Glutamatergic neuron (in vitro differentiated cells): Measurements from ENCODE around the gene BABAM2. TPM values are rescaled to one million over a fixed set of nuclear protein-coding genes. Genes with fewer than 3 reads are reported as not detected.

Experiments used
- DNase-seq: peaks from one replicate; pipeline ENCODE4 v3.0.0; 2022
- H3K27ac Mint-ChIP-seq: one replicate; pipeline ENCODE4 v1.8.0; 2020; ENCODE audit warnings: mild to moderate bottlenecking, mixed read lengths, inconsistent platforms; ENCODE audit not compliant: unreplicated experiment
- H3K27me3 Mint-ChIP-seq: one replicate; pipeline ENCODE4 v1.8.0; 2020; ENCODE audit warnings: mild to moderate bottlenecking, moderate library complexity, mixed read lengths, inconsistent platforms; ENCODE audit not compliant: unreplicated experiment
- H3K36me3 Mint-ChIP-seq: one replicate; pipeline ENCODE4 v1.8.0; 2020; ENCODE audit warnings: mild to moderate bottlenecking, mixed read lengths, inconsistent platforms; ENCODE audit not compliant: unreplicated experiment
- H3K4me1 Mint-ChIP-seq: one replicate; pipeline ENCODE4 v1.8.0; 2020; ENCODE audit warnings: mild to moderate bottlenecking, low read depth, mixed read lengths, inconsistent platforms; ENCODE audit not compliant: unreplicated experiment
- H3K4me3 Mint-ChIP-seq: one replicate; pipeline ENCODE4 v1.8.0; 2020; ENCODE audit warnings: mild to moderate bottlenecking, mixed read lengths, inconsistent platforms; ENCODE audit not compliant: unreplicated experiment
- H3K9me3 Mint-ChIP-seq: one replicate; pipeline ENCODE4 v1.8.0; 2020; ENCODE audit warnings: mild to moderate bottlenecking, moderate library complexity, mixed read lengths, inconsistent platforms; ENCODE audit not compliant: unreplicated experiment
- CTCF ChIP-seq: fragments of 200-600 bp; sonication (generic); IDR thresholded peaks from one replicate; pipeline ENCODE4 v1.5.0; 2021; ENCODE audit not compliant: partially characterized antibody, unreplicated experiment
- total RNA-seq: library from RNA; stranded (reverse); fragmentation: NEBNext Ultra II Directional; extraction: Animal tissue kit (Norgen Biotek cat#: 25700); gene quantifications from one replicate; pipeline ENCODE4 v1.2.1, GENCODE V29; 2021; ENCODE audit not compliant: unreplicated experiment

The BABAM2 gene
- total RNA-seq, 1 donor from 2014 or later: 29.9 TPM

DNA sequence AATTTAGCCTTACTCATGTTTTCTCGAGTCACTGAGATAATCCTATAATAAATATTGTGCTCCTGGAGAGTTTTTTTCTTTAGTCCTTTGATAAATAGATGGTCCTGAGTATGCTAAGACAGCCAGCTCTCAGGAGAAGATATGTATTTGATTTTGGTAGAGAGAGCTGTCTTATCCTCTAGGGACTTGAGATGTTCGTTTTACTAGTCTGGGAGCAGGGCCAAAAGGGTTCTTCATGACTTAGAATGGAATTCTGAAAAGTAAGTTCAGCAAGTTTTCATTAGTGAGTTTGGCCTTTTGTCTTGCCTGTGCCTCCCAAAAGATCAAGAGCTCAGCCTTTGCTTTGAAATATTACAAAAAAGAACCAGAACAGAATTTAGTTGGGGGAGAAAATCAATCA lies 246.7 kb downstream of the BABAM2 start:
- TF ChIP-seq CTCF: no peak
- Mint-ChIP-seq H3K27me3 (no peaks in the 10 kb centered on the region), H3K4me3 (no peak overlapping the region), H3K9me3 (no peaks in the 10 kb centered on the region), H3K36me3 (peaks cover 3% of the 10 kb centered on the region), H3K27ac (no peak overlapping the region), H3K4me1 (no peaks in the 10 kb centered on the region)
- DNase-seq: no peak

- no peaks in the 10 kb centered on the region for H3K4me1 Mint-ChIP-seq
- no peak overlapping the region for H3K27ac Mint-ChIP-seq
- no peaks in the 10 kb centered on the region for H3K36me3 Mint-ChIP-seq
- TF ChIP-seq CTCF: no peak
- no peaks in the 10 kb centered on the region for H3K27me3 Mint-ChIP-seq
- DNase-seq: no peak
- H3K4me3 Mint-ChIP-seq: no peak overlapping the region
- H3K9me3 Mint-ChIP-seq: no peaks in the 10 kb centered on the region
These were observed 251.9 kb downstream of the BABAM2 start for GRCh38 chr2:28142386-28142785.

DNA sequence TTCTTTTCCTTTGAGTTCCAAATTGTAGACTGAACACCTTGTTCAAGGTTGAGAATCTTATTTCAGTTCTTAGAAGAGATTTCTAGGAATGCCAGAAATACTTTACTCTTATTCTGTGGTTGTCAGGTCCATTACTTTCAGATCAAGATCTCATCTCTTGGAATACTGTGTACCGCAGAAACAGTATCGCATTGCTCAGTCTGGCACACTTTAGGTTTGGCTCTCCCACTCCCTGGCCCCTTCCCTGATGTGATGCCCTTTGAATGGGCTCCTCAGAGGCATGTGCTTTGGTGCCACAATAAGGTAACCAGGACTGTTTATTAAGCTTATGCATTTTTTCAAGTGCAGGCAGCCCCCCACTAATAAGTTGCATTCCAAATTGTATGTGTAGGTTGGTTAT lies 257.5 kb downstream of the BABAM2 start:
- Mint-ChIP-seq H3K27me3 (no peaks in the 10 kb centered on the region), H3K4me3 (no peak overlapping the region), H3K9me3 (no peaks in the 10 kb centered on the region), H3K36me3 (no peaks in the 10 kb centered on the region), H3K27ac (no peak overlapping the region), H3K4me1 (no peaks in the 10 kb centered on the region)
- TF ChIP-seq CTCF: no peak
- no peak for DNase-seq

DNA sequence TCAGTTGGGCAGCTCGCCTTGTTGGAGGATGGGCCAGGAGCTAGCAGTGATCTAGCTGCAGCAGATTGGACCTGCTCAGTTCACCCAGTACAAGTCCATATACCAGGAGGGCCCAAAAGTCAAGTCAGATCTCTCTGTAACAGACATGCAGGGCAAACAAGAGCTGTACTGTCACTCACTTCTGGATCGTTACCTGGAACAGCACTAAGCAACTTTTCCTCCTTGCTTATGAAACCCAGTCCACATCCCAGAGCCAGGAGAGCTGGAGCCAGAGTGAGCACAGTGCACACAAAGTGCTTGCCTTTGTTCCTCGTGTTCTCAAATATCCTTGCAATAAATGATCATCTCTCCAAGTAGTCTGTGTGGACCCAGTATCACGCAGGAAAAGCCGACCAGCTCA lies 258.0 kb downstream of the BABAM2 start:
- DNase-seq: no peak
- Mint-ChIP-seq H3K27ac (no peak overlapping the region), H3K9me3 (no peaks in the 10 kb centered on the region), H3K4me3 (no peak overlapping the region), H3K36me3 (no peaks in the 10 kb centered on the region), H3K4me1 (no peaks in the 10 kb centered on the region), H3K27me3 (no peaks in the 10 kb centered on the region)
- no peak for TF ChIP-seq CTCF

GRCh38 chr2:28150236-28150915 lies 259.8 kb downstream of the BABAM2 start:
- Mint-ChIP-seq H3K36me3 (peaks cover 4% of the 10 kb centered on the region), H3K4me3 (no peak overlapping the region), H3K4me1 (no peaks in the 10 kb centered on the region), H3K9me3 (no peaks in the 10 kb centered on the region), H3K27me3 (no peaks in the 10 kb centered on the region), H3K27ac (no peak overlapping the region)
- no peak for DNase-seq
- TF ChIP-seq CTCF: no peak
